Measurements from ENCODE around the gene OSGIN1.

GRCh38 chr16:83967091-83967490, 14.1 kb downstream of the OSGIN1 start:
- TF ChIP-seq CTCF (IDR thresholded peaks at IDR 0.05) (no peak), POLR2A (IDR thresholded peaks at IDR 0.05) (no peak)

All from right lobe of liver (tissue), 4 donors.